Kidney (tissue), 14 donors: ENCODE data around the gene CERS5. TPM values are rescaled to one million over a fixed set of nuclear protein-coding genes. Genes with fewer than 3 reads are reported as not detected.

Experiments
- DNase-seq, 5 donors: peaks; one replicate each; pipeline ENCODE4 v3.0.0-alpha.2; 2013 to 2020
- FAIRE-seq: peaks from 2 replicates; lab custom pipeline; 2012; peaks lifted over from hg19 to GRCh38; lab: Jason Lieb, UNC
- H3K27ac ChIP-seq, 2 donors: one replicate each; pipeline ENCODE4 v1.7.0; 2013; ENCODE audit warnings: low read depth in 2 of 2, low read length in 2 of 2, inconsistent platforms in 1 of 2
- H3K27me3 ChIP-seq: one replicate; pipeline ENCODE4 v1.7.1; 2013; ENCODE audit warnings: low read length, inconsistent platforms; ENCODE audit not compliant: control insufficient read depth, insufficient read depth
- H3K36me3 ChIP-seq, 3 donors: one replicate each; pipeline versions ENCODE4 v1.7.0 to v1.7.1; 2013; ENCODE audit warnings: low read length in 3 of 3, control low read depth in 1 of 3, inconsistent platforms in 1 of 3; ENCODE audit not compliant: insufficient read depth in 3 of 3, control insufficient read depth in 2 of 3
- H3K4me1 ChIP-seq, 3 donors: one replicate each; pipeline versions ENCODE4 v1.7.0 to v1.7.1; 2013; ENCODE audit warnings: low read length in 3 of 3, inconsistent platforms in 1 of 3, low read depth in 1 of 3; ENCODE audit not compliant: control insufficient read depth in 2 of 3, insufficient read depth in 2 of 3
- H3K4me3 ChIP-seq, 3 donors: one replicate each; pipeline versions ENCODE4 v1.7.0 to v1.8.1; 2013; ENCODE audit warnings: low read length in 3 of 3, control low read depth in 1 of 3, inconsistent platforms in 1 of 3
- H3K9ac ChIP-seq, 3 donors: one replicate each; pipeline versions ENCODE4 v1.7.0 to v1.7.1; 2013; ENCODE audit warnings: low read length in 3 of 3, control low read depth in 1 of 3, inconsistent platforms in 1 of 3
- H3K9me3 ChIP-seq, 3 donors: one replicate each; pipeline versions ENCODE4 v1.7.0 to v1.7.1; 2013; ENCODE audit warnings: low read length in 3 of 3, control low read depth in 1 of 3, inconsistent platforms in 1 of 3; ENCODE audit not compliant: control insufficient read depth in 2 of 3, insufficient read depth in 1 of 3
- intact Hi-C: fragments of 100-400 bp; cut with DNase I; formaldehyde crosslinking; loops from one replicate; pipeline ENCODE4 v1.11.1; 2022
- polyA plus RNA-seq: library from polyadenylated mRNA; stranded (reverse); fragments of 350-450 nt; fragmentation: Illumina TruSeq; extraction: RNeasy Lipid Tissue Mini Kit (QIAGEN cat#74804); gene quantifications from one replicate; pipeline ENCODE4 v1.2.3, GENCODE V29; 2014; ENCODE audit warnings: low read depth, low replicate concordance; ENCODE audit not compliant: insufficient read depth
- total RNA-seq: library from RNA; stranded (reverse); fragmentation: NEBNext Ultra II Directional; extraction: Animal tissue kit (Norgen Biotek cat#: 25700); gene quantifications from one replicate; pipeline ENCODE4 v1.2.1, GENCODE V29; 2021
- TF ChIP-seq, protein P1 (sequence below): IDR thresholded peaks from 3 replicates; pipeline ENCODE4 v1.5.1; 2012; ENCODE audit warnings: mild to moderate bottlenecking, moderate library complexity, borderline replicate concordance; ENCODE audit not compliant: insufficient read depth; ENCODE audit errors: extremely low read depth
- donor health status: control.
- donor health status: control.
- donor health status: control.
- donor health status: control.
- donor health status: control.
- donor health status: DM: yes; HTN: yes; CAD: no.
- donor health status: Normal renal cell carcinoma (clear cell type).

The CERS5 gene
- total and polyA plus RNA-seq, 2 donors from 2014 or later = 40.2 to 52.1 TPM

DNA sequence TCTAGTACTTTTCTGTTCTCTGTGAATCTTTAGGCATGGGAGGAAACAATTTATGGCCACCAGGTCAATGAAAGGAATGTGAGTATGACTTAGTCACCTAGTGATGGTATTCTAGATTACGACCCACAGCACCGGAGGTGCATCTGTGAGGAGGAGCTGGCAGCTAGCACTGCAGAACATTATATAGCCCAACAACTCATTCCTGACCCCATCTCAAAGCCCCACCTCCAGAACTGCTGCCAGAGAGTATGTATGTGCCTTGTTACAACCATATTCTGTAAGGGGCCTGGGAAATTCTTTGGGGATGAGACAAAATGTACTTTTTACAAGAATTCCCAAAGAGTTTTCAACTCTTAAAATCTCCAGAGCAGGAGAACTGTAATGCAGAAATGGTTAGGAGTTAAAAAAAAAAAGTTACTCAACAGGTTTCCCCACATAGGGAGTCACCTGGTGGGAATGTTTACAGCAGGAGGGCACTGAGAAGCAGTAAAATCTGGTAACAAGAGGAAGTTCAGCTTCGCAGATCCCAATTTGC, 34.9 kb upstream of the CERS5 start:
- DNase-seq = peak in 3 of 5 donors; percentile 30 to 78 (median 77)
- Histone ChIP-seq H3K36me3 (peaks cover 4 to 22% (median 11%) of the 10 kb centered on the region in 3 donors), H3K4me1 (peaks cover 0 to 8% (median 0%) of the 10 kb centered on the region in 3 donors), H3K4me3 (peak overlapping the region in 1 of 3 donors; percentile 40), H3K9me3 (no peaks in the 10 kb centered on the region), H3K9ac (no peak overlapping the region), H3K27me3 (no peaks in the 10 kb centered on the region), H3K27ac (peak overlapping the region; percentile 66 to 78)
- no peak for FAIRE-seq
- intact Hi-C loops = no loop called here
- TF ChIP-seq, protein P1, sequence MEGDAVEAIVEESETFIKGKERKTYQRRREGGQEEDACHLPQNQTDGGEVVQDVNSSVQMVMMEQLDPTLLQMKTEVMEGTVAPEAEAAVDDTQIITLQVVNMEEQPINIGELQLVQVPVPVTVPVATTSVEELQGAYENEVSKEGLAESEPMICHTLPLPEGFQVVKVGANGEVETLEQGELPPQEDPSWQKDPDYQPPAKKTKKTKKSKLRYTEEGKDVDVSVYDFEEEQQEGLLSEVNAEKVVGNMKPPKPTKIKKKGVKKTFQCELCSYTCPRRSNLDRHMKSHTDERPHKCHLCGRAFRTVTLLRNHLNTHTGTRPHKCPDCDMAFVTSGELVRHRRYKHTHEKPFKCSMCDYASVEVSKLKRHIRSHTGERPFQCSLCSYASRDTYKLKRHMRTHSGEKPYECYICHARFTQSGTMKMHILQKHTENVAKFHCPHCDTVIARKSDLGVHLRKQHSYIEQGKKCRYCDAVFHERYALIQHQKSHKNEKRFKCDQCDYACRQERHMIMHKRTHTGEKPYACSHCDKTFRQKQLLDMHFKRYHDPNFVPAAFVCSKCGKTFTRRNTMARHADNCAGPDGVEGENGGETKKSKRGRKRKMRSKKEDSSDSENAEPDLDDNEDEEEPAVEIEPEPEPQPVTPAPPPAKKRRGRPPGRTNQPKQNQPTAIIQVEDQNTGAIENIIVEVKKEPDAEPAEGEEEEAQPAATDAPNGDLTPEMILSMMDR = no peak

DNA sequence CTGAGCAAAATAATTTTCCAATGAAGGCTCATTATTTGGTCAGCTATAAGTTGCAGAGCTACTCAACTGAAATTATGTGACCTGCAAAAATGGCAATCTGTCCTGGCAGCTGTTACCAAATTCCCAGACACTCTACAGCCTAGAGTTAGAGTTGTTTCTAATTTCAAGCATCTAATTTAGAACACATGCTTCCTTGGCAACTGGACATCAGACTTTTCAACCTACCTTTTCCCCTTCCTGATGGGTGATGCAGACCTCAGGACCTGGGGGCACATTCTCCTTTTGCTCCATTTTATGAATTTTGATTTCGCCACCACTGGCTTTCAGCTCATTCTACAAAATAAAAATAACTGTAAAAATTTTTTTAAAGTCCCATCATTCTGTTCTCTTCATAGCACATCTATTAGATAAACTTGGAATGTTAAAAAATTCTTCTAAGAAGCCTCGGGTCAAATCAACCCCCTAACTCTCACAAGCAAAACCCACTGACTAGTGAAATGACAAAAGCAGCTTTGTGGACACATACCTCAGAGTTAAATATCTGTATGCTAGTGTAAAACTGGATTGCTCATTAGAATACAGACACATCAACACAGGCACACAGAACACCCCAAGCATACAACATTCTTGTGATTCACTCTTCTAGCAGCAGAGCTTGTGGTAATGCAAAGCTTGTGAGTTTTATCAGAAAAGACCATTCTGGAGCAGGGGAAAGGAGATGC, 33.5 kb upstream of the CERS5 start:
- Histone ChIP-seq H3K9ac (no peak overlapping the region), H3K4me1 (peaks cover 0 to 8% (median 0%) of the 10 kb centered on the region in 3 donors), H3K36me3 (peaks cover 4 to 22% (median 7%) of the 10 kb centered on the region in 3 donors), H3K27ac (no peak overlapping the region), H3K27me3 (no peaks in the 10 kb centered on the region), H3K9me3 (no peaks in the 10 kb centered on the region), H3K4me3 (no peak overlapping the region)
- intact Hi-C loops = no loop called here
- TF ChIP-seq, protein P1 = no peak
- no peak for FAIRE-seq
- DNase-seq = peak in 1 of 5 donors; percentile 33

DNA sequence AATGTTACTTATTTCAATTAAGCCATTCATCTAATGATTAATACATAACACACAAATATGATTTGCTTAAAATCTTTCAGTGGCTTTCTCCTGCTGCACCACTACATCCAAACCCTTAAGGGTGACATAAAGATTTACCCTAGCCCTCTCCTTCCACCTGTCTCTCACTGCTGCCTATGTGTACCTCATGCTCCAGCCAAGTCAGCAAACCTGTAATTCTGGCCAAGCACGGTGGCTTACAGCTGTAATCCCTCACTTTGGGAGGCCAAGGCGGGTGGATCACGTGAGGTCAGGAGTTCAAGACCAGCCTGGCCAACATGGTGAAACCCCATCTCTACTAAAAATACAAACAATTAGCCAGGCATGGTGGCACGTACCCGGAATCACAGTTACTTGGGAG, 31.7 kb upstream of the CERS5 start:
- TF ChIP-seq, protein P1 = no peak
- FAIRE-seq (no peak), DNase-seq (no peak)
- Histone ChIP-seq H3K9me3 (no peaks in the 10 kb centered on the region), H3K27me3 (no peaks in the 10 kb centered on the region), H3K4me3 (no peak overlapping the region), H3K4me1 (peaks cover 0 to 8% (median 0%) of the 10 kb centered on the region in 3 donors), H3K36me3 (peaks cover 0 to 17% (median 4%) of the 10 kb centered on the region in 3 donors), H3K9ac (no peak overlapping the region), H3K27ac (no peak overlapping the region)
- intact Hi-C loops = no loop called here
